ENCODE measurements around the gene ADORA3. TPM values are rescaled to one million over a fixed set of nuclear protein-coding genes. Genes with fewer than 3 reads are reported as not detected.

ADORA3 gene
- total and polyA plus RNA-seq, 2 donors = 5.8 to 11.0 TPM

Other genes starting within 250 kb of the ADORA3 start
- 0.05 TPM for gene CHIA, start 212.8 kb downstream of the ADORA3 start, total RNA-seq
- gene CHIA, start 212.8 kb downstream of the ADORA3 start, polyA plus RNA-seq = 0.30 TPM
- 1.5 TPM for gene OVGP1, start 75.9 kb downstream of the ADORA3 start, total RNA-seq
- gene OVGP1, start 75.9 kb downstream of the ADORA3 start, polyA plus RNA-seq = 6.7 TPM
- 36.8 TPM for gene WDR77, start 54.4 kb downstream of the ADORA3 start, total RNA-seq
- gene WDR77, start 54.4 kb downstream of the ADORA3 start, polyA plus RNA-seq = 29.6 TPM
- 522 TPM for gene ATP5PB, start 54.2 kb downstream of the ADORA3 start, total RNA-seq
- gene ATP5PB, start 54.2 kb downstream of the ADORA3 start, polyA plus RNA-seq = 311 TPM
- 13.6 TPM for gene C1orf162, start 29.6 kb downstream of the ADORA3 start, total RNA-seq
- 98.7 TPM for gene C1orf162, start 29.6 kb downstream of the ADORA3 start, polyA plus RNA-seq
- 1.8 TPM for gene TMIGD3, start within 50 bp of the ADORA3 start, total RNA-seq
- 28.2 TPM for gene TMIGD3, start within 50 bp of the ADORA3 start, polyA plus RNA-seq
- gene RAP1A, start 116.2 kb upstream of the ADORA3 start, total RNA-seq = 29.6 TPM
- gene RAP1A, start 116.2 kb upstream of the ADORA3 start, polyA plus RNA-seq = 123 TPM
- gene INKA2, start 235.8 kb upstream of the ADORA3 start, total RNA-seq = 1.4 TPM
- 1.5 TPM for gene INKA2, start 235.8 kb upstream of the ADORA3 start, polyA plus RNA-seq